Upper lobe of left lung (tissue), 4 donors: ENCODE measurements around the gene CGB5.

Source experiments
- CTCF ChIP-seq, 6 experiments: fragments of 450-650 bp in 4 of 6; fragments of 200-600 bp in 2 of 6; sonication (generic) in 2 of 6; IDR thresholded peaks; one replicate each; pipeline ENCODE4 v1.5.1; 2016 to 2019; ENCODE audit warnings: antibody characterized with exemption in 6 of 6
- POLR2A ChIP-seq, 4 donors: fragments of 450-650 bp; IDR thresholded peaks; one replicate each; pipeline ENCODE4 v1.5.1; 2016 to 2017; ENCODE audit warnings: antibody characterized with exemption in 4 of 4, mild to moderate bottlenecking in 2 of 4

- TF ChIP-seq CTCF (IDR thresholded peaks at IDR 0.05) (no peak), POLR2A (IDR thresholded peaks at IDR 0.05) (no peak)
These were observed 22.4 kb upstream of the CGB5 start for GRCh38 chr19:49020931-49021895.
